Activated T-cell treated with anti-CD3 and anti-CD28 coated beads for 4 hours (primary cell): ENCODE results near the gene GCLM.

ENCODE experiments used
- DNase-seq: peaks from one replicate; pipeline ENCODE4 v3.0.0-alpha.2; 2020

The GCLM gene

DNA sequence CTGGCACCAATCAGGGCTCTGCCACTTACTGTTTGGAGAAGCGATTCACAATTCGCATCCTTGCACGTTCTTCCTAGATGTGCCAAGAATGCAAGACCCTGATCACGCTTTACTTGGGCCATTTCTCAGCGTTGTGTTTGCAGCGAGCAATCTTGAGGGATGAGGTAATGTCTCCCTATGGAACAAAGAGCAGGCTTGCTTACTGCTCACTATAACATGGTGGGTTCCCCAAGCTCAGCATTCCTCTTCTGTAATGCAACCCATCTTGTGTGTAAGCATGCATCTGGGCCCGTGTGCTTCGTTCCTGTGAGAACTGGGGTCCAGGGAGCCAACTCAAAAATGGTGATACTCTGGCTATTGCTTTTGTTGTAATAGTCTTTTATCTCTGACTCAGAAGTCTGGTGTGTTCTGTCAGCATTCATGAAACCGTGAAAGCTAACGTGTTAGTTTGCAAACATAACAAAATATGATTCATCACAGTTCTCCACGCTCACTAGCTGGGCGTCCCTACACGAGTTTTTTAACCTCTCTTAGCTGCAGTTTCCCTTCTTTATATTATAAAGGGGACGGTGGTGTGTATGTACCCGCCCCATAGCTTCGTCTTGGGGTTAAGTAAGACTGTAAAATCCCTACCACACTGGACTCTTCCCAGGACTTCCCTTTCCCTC, 63.6 kb downstream of the GCLM start:
- DNase-seq = no peak

DNA sequence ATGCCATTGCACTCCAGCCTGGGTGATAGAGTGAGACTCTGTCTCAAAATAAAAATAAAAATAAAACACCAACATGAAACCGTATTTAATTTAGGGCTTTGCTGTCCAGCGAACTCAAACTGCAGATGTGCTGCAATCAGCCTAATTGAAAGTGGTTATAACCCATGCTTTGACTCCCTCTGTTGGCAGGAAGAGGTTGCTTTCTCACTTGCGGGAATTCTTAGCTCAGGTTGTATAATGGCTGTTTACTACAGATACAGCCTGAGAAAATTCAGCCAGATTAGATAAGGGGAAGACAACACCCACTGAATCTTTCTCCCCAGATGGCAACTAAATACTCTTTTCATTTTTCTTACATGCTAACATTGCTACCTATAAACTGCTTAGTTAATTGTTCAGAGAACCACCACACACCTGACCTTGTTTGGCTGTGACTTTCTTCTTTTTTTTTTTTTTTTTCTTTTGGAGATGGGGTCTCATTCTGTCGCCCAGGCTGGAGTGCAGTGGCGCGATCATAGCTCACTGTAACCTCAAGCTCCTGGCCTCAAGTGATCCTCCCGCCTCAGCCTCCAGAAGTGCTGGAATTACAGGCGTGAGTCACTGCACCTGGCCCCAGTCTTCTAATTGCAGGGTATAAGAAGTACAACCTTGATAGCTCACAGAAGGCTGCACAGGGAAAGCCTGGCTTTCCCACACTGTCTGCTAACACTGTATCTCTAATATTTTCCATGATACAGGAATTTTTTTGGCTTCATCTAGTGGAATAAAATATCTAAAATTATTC, 64.8 kb downstream of the GCLM start:
- peak; percentile 23 for DNase-seq

DNA sequence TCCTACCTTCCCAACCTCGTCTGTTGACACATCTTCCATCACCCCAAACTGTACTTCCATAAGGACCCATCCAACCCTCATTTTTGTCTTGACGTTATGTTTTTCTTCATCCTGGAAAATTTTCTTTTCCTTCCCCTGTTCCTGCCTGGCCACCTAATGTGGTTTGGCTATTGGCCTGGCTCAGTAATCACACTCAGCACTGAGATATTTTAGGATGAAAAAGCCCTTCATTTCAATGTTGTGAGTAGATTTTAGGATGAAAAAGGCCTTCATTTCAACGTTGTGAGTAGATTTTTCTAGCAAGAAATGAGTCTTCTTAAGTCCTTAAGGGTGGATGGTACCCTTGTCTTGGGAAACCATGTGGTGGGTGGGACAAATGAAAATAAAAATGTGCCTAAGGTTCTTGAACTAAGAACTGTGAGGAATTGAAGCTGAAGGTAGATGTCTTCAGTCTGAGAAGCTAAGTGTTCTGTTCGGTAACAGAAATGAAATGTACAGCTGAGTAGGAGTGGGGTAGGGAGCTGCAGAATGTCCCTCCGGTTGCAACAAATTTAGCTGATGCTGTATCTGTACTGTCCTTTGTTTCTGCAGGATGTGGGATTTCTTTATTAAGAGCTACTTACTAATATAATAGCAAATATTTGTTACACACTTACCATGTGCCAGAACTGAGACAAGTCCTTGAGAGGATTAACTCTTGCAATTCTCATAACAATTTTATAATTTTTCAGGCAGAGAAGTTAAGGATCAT, 66.3 kb downstream of the GCLM start:
- DNase-seq = no peak

DNA sequence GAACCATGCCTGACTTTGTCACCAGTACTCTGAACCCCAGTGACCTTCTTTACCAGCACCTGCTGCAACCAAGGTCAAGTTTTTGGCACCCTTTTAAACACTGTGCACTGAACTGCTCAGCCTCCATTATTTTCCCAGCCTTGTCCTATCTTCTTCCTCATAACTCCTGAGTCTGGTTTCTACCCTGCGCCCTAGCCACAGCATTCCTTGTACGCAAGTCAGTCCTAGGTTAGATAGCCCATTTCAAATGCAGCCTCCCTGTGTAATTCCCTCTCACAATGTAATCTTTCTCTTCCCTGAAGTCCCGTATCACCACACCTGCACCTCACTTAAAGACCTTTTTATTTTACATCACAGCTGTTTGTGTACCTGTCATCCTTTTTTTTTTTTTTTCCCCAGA, 67.5 kb downstream of the GCLM start:
- no peak for DNase-seq

DNA sequence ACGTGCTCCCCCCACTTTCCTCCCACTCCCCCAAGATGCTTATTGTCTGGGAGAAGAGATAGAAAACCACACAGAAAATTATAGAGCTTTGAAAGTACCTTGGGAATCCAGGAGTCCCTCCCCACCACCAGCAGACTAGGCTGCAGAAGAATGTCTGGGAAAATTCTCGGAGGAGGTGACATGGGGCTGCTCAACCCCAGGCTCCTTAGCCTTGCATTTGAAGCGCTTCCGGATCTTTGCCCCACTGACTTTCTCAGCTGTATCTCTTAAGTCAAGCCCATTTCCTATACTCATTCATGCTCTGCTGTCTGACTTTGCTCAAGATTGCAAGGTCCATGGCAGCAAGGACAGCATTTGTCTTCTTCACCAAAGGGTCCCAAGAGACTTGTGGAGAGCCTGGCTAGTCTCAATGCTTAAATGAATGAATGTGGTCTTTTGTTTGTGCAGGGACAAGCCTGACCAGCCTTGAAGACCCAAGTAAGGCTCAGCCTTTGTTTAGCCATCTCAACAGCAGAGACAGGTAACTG, 68.2 kb downstream of the GCLM start:
- no peak for DNase-seq

DNA sequence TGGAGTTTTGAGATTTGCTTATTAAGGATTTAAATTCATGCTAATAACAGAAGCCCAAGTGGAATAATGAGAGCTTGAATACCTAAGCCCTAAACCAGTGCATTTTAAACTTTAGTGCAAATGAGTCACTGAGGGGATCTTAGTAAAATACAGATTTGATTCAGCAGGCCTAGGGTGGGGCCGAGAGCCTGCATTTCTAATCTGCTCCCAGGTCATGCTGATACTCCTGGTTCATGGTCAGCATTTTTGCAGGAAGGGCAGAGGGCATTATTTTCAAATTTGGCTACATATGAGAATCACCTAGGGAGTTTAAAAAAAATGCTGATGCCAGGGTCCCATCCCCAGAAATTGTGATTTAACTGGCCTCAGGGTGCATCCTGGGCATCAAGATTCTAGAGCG, 69.5 kb downstream of the GCLM start:
- no peak for DNase-seq

DNA sequence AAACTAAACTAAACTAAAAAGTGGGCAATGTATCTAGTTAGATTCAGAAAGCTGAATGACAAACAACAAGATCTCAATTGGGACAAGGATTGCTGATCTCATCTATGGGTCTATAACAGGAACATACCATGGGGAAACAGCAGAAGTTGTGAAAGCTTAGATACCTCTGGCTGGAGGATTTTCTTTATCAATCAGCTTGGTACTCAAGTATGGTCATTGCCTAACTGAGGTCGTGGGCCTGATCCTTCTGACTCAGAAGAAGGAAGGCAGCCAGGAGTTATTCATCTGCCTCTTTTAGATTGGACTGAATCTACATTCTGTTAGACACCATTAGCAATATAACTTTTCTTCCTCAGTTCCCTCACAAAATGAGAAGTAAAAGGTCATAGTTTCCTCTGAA, 69.9 kb downstream of the GCLM start:
- DNase-seq = no peak

DNA sequence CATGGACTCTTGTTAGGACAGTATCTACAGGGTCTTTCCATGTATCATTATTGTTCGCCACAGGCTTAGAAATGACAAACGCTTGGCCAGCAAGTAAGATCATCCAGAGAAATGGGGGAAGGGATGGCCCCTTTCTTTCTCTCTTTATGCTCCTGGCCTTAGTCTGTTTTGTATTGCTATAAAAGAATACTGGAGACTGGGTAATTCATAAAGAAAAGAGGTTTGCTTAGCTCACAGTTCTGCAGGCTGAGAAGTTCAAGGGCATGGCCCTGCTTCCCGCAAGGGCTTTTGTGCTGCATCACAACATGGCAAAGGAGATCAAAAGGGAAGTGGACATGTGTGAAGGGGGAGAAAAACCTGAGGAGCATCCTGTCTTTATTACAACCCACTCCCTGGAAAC, 71.3 kb downstream of the GCLM start:
- no peak for DNase-seq
